GM12878 (cell line): ENCODE results near the gene RNASE12. TPM values are rescaled to one million over a fixed set of nuclear protein-coding genes. Genes with fewer than 3 reads are reported as not detected.

Experiments used
- BHLHE40 ChIP-seq, 2 experiments: fragments of 450-650 bp in 1 of 2; IDR thresholded peaks; 2 replicates each; pipeline ENCODE4 v1.6.1; 2011 to 2017; ENCODE audit warnings: low read depth in 2 of 2, borderline replicate concordance in 1 of 2, improper control_type of control experiment in 1 of 2, low read length in 1 of 2, mild to moderate bottlenecking in 1 of 2
- BRCA1 ChIP-seq: IDR thresholded peaks from 2 replicates; pipeline ENCODE4 v1.6.1; 2011; ENCODE audit warnings: low read depth, low read length, improper control_type of control experiment
- EP300 ChIP-seq, 2 experiments: fragments of 150-350 bp in 1 of 2; IDR thresholded peaks; 2 replicates each; pipeline ENCODE4 v1.6.1; 2011 to 2012; ENCODE audit warnings: low read depth in 2 of 2, low read length in 2 of 2, borderline replicate concordance in 1 of 2, improper control_type of control experiment in 1 of 2, inconsistent platforms in 1 of 2; ENCODE audit not compliant: control insufficient read depth in 1 of 2
- IRF4 ChIP-seq: IDR thresholded peaks from 2 replicates; pipeline ENCODE4 v1.6.1; 2011; ENCODE audit warnings: low read depth, low read length
- KLF5 ChIP-seq: fragments of 450-650 bp; IDR thresholded peaks from 2 replicates; pipeline ENCODE4 v1.6.1; 2014; ENCODE audit warnings: mild to moderate bottlenecking; ENCODE audit not compliant: partially characterized antibody
- NFXL1 ChIP-seq: fragments of 450-650 bp; IDR thresholded peaks from 2 replicates; pipeline ENCODE4 v1.6.1; 2017; ENCODE audit warnings: antibody characterized with exemption, mild to moderate bottlenecking, borderline replicate concordance
- RUNX3 ChIP-seq: IDR thresholded peaks from 2 replicates; pipeline ENCODE4 v1.6.1; 2012; ENCODE audit warnings: low read length, inconsistent platforms
- SIX5 ChIP-seq: IDR thresholded peaks from 2 replicates; pipeline ENCODE4 v1.6.1; 2011; ENCODE audit warnings: mild to moderate bottlenecking, low read depth, low read length, moderate library complexity; ENCODE audit not compliant: severe bottlenecking
- ZBTB40 ChIP-seq: fragments of 450-650 bp; IDR thresholded peaks from 2 replicates; pipeline ENCODE4 v1.6.1; 2016; ENCODE audit warnings: mild to moderate bottlenecking, moderate library complexity, borderline replicate concordance
- ZNF207 ChIP-seq: fragments of 450-650 bp; IDR thresholded peaks from 2 replicates; pipeline ENCODE4 v1.6.1; 2014; ENCODE audit warnings: antibody characterized with exemption, mild to moderate bottlenecking, borderline replicate concordance
- polyA plus RNA-seq, 11 experiments: library from polyadenylated mRNA; depleted of rRNA in 4 of 11; unstranded in 6 of 11; stranded (reverse) in 5 of 11; fragments of >200 nt; fragmentation: Nextera tagmentation in 4 of 11; fragmentation: Illumina TruSeq in 1 of 11; extraction: Ambion mirVana in 4 of 11; extraction: Trizol in 1 of 11; gene quantifications; 1 replicate in 1 of 11; 2 replicates in 10 of 11; pipeline versions ENCODE4 v1.2.1 to v1.2.3, GENCODE V29; 2011 to 2016; ENCODE audit warnings: inconsistent platforms in 2 of 11, missing spikeins in 2 of 11, low read depth in 1 of 11
- total RNA-seq, 4 experiments: library from RNA; depleted of rRNA in 3 of 4; stranded (reverse); fragments of >200 nt in 3 of 4; fragmentation: Illumina TruSeq in 1 of 4; extraction: Trizol in 1 of 4; gene quantifications; 2 replicates each; pipeline versions ENCODE4 v1.2.1 to v1.2.3, GENCODE V29; 2013 to 2021

RNASE12 gene
- total and polyA plus RNA-seq, 10 of the 15 experiments (the other 5 are each of a cell fraction or from before 2014, with no cell fraction given): not detected

GRCh38 chr14:20609215-20610001, 18.2 kb upstream of the RNASE12 start (continued):
- peak; percentile 84; the same call in 1 of the 2 replicates for TF ChIP-seq ZNF207
- peak in 1 of 2 experiments; percentile 46; a peak in 1 of 4 replicates for TF ChIP-seq EP300 (IDR thresholded peaks at IDR 0.05; ENCODE audit: borderline replicate concordance in 1 of 2, control insufficient read depth in 1 of 2, low read depth in 2 of 2, low read length in 2 of 2)
- TF ChIP-seq ZBTB40: peak; percentile 50
- TF ChIP-seq BRCA1: no peak
- TF ChIP-seq BHLHE40 (IDR thresholded peaks at IDR 0.05; ENCODE audit: borderline replicate concordance in 1 of 2, low read depth in 2 of 2, low read length in 1 of 2): 0 out of 4 replicates have a peak, but pooled peaks of 1 of the 2 experiments have one; percentile 2
- peak; percentile 21; the same call in 1 of the 2 replicates for TF ChIP-seq IRF4
- TF ChIP-seq NFXL1: no peak
- TF ChIP-seq SIX5: no peak
- TF ChIP-seq KLF5: no peak
- TF ChIP-seq RUNX3: peak; percentile 56
